ENCODE results near the gene FBH1.
A peak's percentile ranks its signal among the peaks of the same experiment; 100 is the strongest.

FBH1 gene

GRCh38 chr10:5927306-5927705 lies 37.3 kb downstream of the FBH1 start:
- Histone ChIP-seq H2BK15ac (ENCODE audit: low read depth, poor library complexity, severe bottlenecking) (no peak overlapping the region), H3K4me1 (ENCODE audit: control insufficient read depth, insufficient read depth, low read depth, low read length) (no peaks in the 10 kb centered on the region), H3K27ac (ENCODE audit: low read length, poor library complexity, severe bottlenecking) (no peak overlapping the region), H3K23ac (ENCODE audit: low read length in 2 of 2) (no peak overlapping the region), H2AK5ac (ENCODE audit: low read length, severe bottlenecking) (no peak overlapping the region), H3K9ac (ENCODE audit: low read length) (peak overlapping the region; percentile 69), H4K8ac (ENCODE audit: low read length) (no peak overlapping the region), H3K9me3 (ENCODE audit: control insufficient read depth, low read length) (no peaks in the 10 kb centered on the region), H3K18ac (ENCODE audit: low read depth in 1 of 2, low read length in 2 of 2) (no peak overlapping the region), H3K27me3 (ENCODE audit: control insufficient read depth in 1 of 2, insufficient read depth in 1 of 2, low read length in 2 of 2) (no peaks in the 10 kb centered on the region), H3K4ac (ENCODE audit: low read depth in 1 of 2, low read length in 2 of 2) (no peak overlapping the region), H3K36me3 (ENCODE audit: control insufficient read depth in 1 of 2, insufficient read depth in 2 of 2, low read depth in 1 of 2, low read length in 2 of 2) (peaks cover 59 to 89% of the 10 kb centered on the region in 2 experiments), H2BK5ac (ENCODE audit: low read depth, low read length, poor library complexity, severe bottlenecking) (no peak overlapping the region), H2BK120ac (ENCODE audit: low read depth, low read length) (no peak overlapping the region), H3K79me1 (replicated peaks; ENCODE audit: low read length, poor library complexity, severe bottlenecking) (peaks cover 17% of the 10 kb centered on the region), H3K4me3 (ENCODE audit: insufficient read depth in 1 of 2, low read depth in 1 of 2, low read length in 2 of 2) (no peak overlapping the region), H4K91ac (ENCODE audit: low read length) (no peak overlapping the region), H2BK12ac (ENCODE audit: low read length in 2 of 2) (no peak overlapping the region), H3K14ac (ENCODE audit: low read length in 2 of 2) (no peak overlapping the region), H3K4me2 (ENCODE audit: low read length, poor library complexity, severe bottlenecking) (no peak overlapping the region), H2AFZ (ENCODE audit: low read depth, low read length) (no peak overlapping the region)
- DNase-seq = no peak
- WGBS = 96% methylated on average over 7 of the region's 8 CpGs

- H3K9me3 ChIP-seq (ENCODE audit: control insufficient read depth, low read length) = no peaks in the 10 kb centered on the region
- no peak overlapping the region for H2BK12ac ChIP-seq (ENCODE audit: low read length in 2 of 2)
- no peak overlapping the region for H2BK15ac ChIP-seq (ENCODE audit: low read depth, poor library complexity, severe bottlenecking)
- 97% methylated on average over 7 of the region's 8 CpGs for WGBS
- peaks cover 59 to 84% of the 10 kb centered on the region in 2 experiments for H3K36me3 ChIP-seq (ENCODE audit: control insufficient read depth in 1 of 2, insufficient read depth in 2 of 2, low read depth in 1 of 2, low read length in 2 of 2)
- H3K4me3 ChIP-seq (ENCODE audit: insufficient read depth in 1 of 2, low read depth in 1 of 2, low read length in 2 of 2) = no peak overlapping the region
- no peak overlapping the region for H3K4me2 ChIP-seq (ENCODE audit: low read length, poor library complexity, severe bottlenecking)
- H4K8ac ChIP-seq (ENCODE audit: low read length) = no peak overlapping the region
- H3K23ac ChIP-seq (ENCODE audit: low read length in 2 of 2) = no peak overlapping the region
- no peak overlapping the region for H2BK120ac ChIP-seq (ENCODE audit: low read depth, low read length)
- H3K79me1 ChIP-seq (replicated peaks; ENCODE audit: low read length, poor library complexity, severe bottlenecking) = peaks cover 9% of the 10 kb centered on the region
- no peaks in the 10 kb centered on the region for H3K27me3 ChIP-seq (ENCODE audit: control insufficient read depth in 1 of 2, insufficient read depth in 1 of 2, low read length in 2 of 2)
- H3K4ac ChIP-seq (ENCODE audit: low read depth in 1 of 2, low read length in 2 of 2) = no peak overlapping the region
- no peak overlapping the region for H4K91ac ChIP-seq (ENCODE audit: low read length)
- H3K27ac ChIP-seq (ENCODE audit: low read length, poor library complexity, severe bottlenecking) = no peak overlapping the region
- H2AFZ ChIP-seq (ENCODE audit: low read depth, low read length) = no peak overlapping the region
- no peaks in the 10 kb centered on the region for H3K4me1 ChIP-seq (ENCODE audit: control insufficient read depth, insufficient read depth, low read depth, low read length)
- no peak overlapping the region for H3K18ac ChIP-seq (ENCODE audit: low read depth in 1 of 2, low read length in 2 of 2)
- DNase-seq = no peak
- H3K9ac ChIP-seq (ENCODE audit: low read length) = no peak overlapping the region
- H3K14ac ChIP-seq (ENCODE audit: low read length in 2 of 2) = no peak overlapping the region
- H2AK5ac ChIP-seq (ENCODE audit: low read length, severe bottlenecking) = no peak overlapping the region
- H2BK5ac ChIP-seq (ENCODE audit: low read depth, low read length, poor library complexity, severe bottlenecking) = no peak overlapping the region
Measured at GRCh38 chr10:5929442-5929841, 39.4 kb downstream of the FBH1 start.

GRCh38 chr10:5930272-5930671 lies 40.2 kb downstream of the FBH1 start:
- WGBS = 88% methylated on average over 10 of the region's 11 CpGs
- Histone ChIP-seq H3K9ac (ENCODE audit: low read length) (no peak overlapping the region), H3K14ac (ENCODE audit: low read length in 2 of 2) (no peak overlapping the region)

GRCh38 chr10:5932345-5932744 lies 42.3 kb downstream of the FBH1 start:
- peak; percentile 18 for DNase-seq
- no peak overlapping the region for H2BK15ac ChIP-seq (ENCODE audit: low read depth, poor library complexity, severe bottlenecking)
- peaks cover 9% of the 10 kb centered on the region for H3K79me1 ChIP-seq (replicated peaks; ENCODE audit: low read length, poor library complexity, severe bottlenecking)
- no peak overlapping the region for H3K4me2 ChIP-seq (ENCODE audit: low read length, poor library complexity, severe bottlenecking)
- no peak overlapping the region for H4K91ac ChIP-seq (ENCODE audit: low read length)
- no peaks in the 10 kb centered on the region for H3K9me3 ChIP-seq (ENCODE audit: control insufficient read depth, low read length)
- no peaks in the 10 kb centered on the region for H3K27me3 ChIP-seq (ENCODE audit: control insufficient read depth in 1 of 2, insufficient read depth in 1 of 2, low read length in 2 of 2)
- H3K4me3 ChIP-seq (ENCODE audit: insufficient read depth in 1 of 2, low read depth in 1 of 2, low read length in 2 of 2) = no peak overlapping the region
- H3K27ac ChIP-seq (ENCODE audit: low read length, poor library complexity, severe bottlenecking) = no peak overlapping the region
- H3K4ac ChIP-seq (ENCODE audit: low read depth in 1 of 2, low read length in 2 of 2) = no peak overlapping the region
- WGBS = 76% methylated on average over 5 of the region's 5 CpGs
- no peak overlapping the region for H3K18ac ChIP-seq (ENCODE audit: low read depth in 1 of 2, low read length in 2 of 2)
- no peak overlapping the region for H4K8ac ChIP-seq (ENCODE audit: low read length)
- no peak overlapping the region for H2BK12ac ChIP-seq (ENCODE audit: low read length in 2 of 2)
- H2BK5ac ChIP-seq (ENCODE audit: low read depth, low read length, poor library complexity, severe bottlenecking) = no peak overlapping the region
- H3K14ac ChIP-seq (ENCODE audit: low read length in 2 of 2) = no peak overlapping the region
- no peaks in the 10 kb centered on the region for H3K4me1 ChIP-seq (ENCODE audit: control insufficient read depth, insufficient read depth, low read depth, low read length)
- H2AFZ ChIP-seq (ENCODE audit: low read depth, low read length) = no peak overlapping the region
- peaks cover 61 to 91% of the 10 kb centered on the region in 2 experiments for H3K36me3 ChIP-seq (ENCODE audit: control insufficient read depth in 1 of 2, insufficient read depth in 2 of 2, low read depth in 1 of 2, low read length in 2 of 2)
- no peak overlapping the region for H2BK120ac ChIP-seq (ENCODE audit: low read depth, low read length)
- H2AK5ac ChIP-seq (ENCODE audit: low read length, severe bottlenecking) = no peak overlapping the region
- H3K23ac ChIP-seq (ENCODE audit: low read length in 2 of 2) = no peak overlapping the region
- H3K9ac ChIP-seq (ENCODE audit: low read length) = no peak overlapping the region

More at GRCh38 chr10:5930272-5930671, 40.2 kb downstream of the FBH1 start:
- Histone ChIP-seq H2BK5ac (ENCODE audit: low read depth, low read length, poor library complexity, severe bottlenecking) (no peak overlapping the region), H2BK120ac (ENCODE audit: low read depth, low read length) (no peak overlapping the region), H3K27me3 (ENCODE audit: control insufficient read depth in 1 of 2, insufficient read depth in 1 of 2, low read length in 2 of 2) (no peaks in the 10 kb centered on the region), H3K4me1 (ENCODE audit: control insufficient read depth, insufficient read depth, low read depth, low read length) (no peaks in the 10 kb centered on the region), H3K36me3 (ENCODE audit: control insufficient read depth in 1 of 2, insufficient read depth in 2 of 2, low read depth in 1 of 2, low read length in 2 of 2) (peaks cover 53 to 85% of the 10 kb centered on the region in 2 experiments), H4K8ac (ENCODE audit: low read length) (no peak overlapping the region), H4K91ac (ENCODE audit: low read length) (no peak overlapping the region), H3K4me2 (ENCODE audit: low read length, poor library complexity, severe bottlenecking) (no peak overlapping the region), H3K27ac (ENCODE audit: low read length, poor library complexity, severe bottlenecking) (no peak overlapping the region), H3K9me3 (ENCODE audit: control insufficient read depth, low read length) (no peaks in the 10 kb centered on the region), H3K23ac (ENCODE audit: low read length in 2 of 2) (no peak overlapping the region), H2AK5ac (ENCODE audit: low read length, severe bottlenecking) (no peak overlapping the region), H3K79me1 (replicated peaks; ENCODE audit: low read length, poor library complexity, severe bottlenecking) (peaks cover 9% of the 10 kb centered on the region), H3K4me3 (ENCODE audit: insufficient read depth in 1 of 2, low read depth in 1 of 2, low read length in 2 of 2) (no peak overlapping the region), H3K18ac (ENCODE audit: low read depth in 1 of 2, low read length in 2 of 2) (no peak overlapping the region), H2BK12ac (ENCODE audit: low read length in 2 of 2) (no peak overlapping the region), H2AFZ (ENCODE audit: low read depth, low read length) (no peak overlapping the region), H3K4ac (ENCODE audit: low read depth in 1 of 2, low read length in 2 of 2) (no peak overlapping the region), H2BK15ac (ENCODE audit: low read depth, poor library complexity, severe bottlenecking) (no peak overlapping the region)
- no peak for DNase-seq
